SKM-1 treated with dmso at 0.1 percent for 144 hours (cell line): ENCODE results near the gene MUL1.

Experiments
- DNase-seq: peaks from one replicate; lab custom pipeline; 2025; ENCODE audit not compliant: unreplicated experiment; lab: John Stamatoyannopoulos, UW

The MUL1 gene

DNA sequence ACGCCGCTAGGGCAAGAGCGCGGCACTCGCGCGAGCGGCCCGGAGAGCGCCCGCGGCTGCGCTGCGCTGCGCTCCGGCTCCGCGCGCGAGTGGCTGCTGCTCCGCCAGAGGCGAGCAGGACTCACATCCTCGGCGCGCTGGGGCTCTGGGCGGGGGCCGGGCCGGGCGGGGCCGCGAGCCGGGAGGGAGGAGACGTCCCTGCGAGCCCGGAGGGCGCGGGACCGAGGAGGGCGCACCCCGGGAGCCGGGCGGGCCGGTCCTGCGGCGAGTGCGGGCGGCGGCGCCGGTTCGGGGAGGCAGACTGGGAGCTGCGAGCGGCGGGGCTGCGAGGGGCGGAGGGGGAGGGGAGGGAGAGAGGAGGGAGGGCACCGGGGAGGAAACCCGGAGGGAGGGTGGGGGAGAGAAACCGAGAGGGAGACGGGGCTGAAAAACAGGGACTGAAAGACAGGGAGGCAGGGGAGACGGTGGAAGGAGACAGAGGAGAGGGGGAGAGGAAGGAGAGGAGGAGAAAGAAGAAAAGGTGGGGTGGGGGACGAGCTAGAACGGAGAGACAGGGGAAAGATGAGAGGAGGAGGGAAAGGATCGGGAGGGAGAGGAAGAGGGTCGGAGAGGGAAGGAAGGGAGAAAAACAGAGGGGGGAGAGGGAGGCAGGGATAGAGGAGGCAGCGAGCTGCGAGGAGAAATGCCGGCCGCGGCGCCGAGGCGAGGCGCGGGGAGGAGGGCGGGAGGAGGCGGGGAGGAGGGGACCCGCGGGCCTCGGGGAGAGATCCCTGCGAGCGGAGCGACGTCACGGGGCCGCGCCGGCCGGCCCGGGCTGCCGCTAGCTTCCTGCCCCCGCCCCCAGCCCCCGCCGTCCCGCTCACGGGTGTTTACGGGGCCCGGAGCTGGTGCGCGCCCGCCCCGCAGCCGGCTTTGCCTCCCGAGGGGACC is 22.2 kb downstream of the MUL1 start, which contains the start of gene CAMK2N1:
TSS of gene CAMK2N1 (minus strand) at position 684 of the 930 bp plus-strand sequence. CDS start 831 bp downstream, outside the sequence.
- no peak for DNase-seq

DNA sequence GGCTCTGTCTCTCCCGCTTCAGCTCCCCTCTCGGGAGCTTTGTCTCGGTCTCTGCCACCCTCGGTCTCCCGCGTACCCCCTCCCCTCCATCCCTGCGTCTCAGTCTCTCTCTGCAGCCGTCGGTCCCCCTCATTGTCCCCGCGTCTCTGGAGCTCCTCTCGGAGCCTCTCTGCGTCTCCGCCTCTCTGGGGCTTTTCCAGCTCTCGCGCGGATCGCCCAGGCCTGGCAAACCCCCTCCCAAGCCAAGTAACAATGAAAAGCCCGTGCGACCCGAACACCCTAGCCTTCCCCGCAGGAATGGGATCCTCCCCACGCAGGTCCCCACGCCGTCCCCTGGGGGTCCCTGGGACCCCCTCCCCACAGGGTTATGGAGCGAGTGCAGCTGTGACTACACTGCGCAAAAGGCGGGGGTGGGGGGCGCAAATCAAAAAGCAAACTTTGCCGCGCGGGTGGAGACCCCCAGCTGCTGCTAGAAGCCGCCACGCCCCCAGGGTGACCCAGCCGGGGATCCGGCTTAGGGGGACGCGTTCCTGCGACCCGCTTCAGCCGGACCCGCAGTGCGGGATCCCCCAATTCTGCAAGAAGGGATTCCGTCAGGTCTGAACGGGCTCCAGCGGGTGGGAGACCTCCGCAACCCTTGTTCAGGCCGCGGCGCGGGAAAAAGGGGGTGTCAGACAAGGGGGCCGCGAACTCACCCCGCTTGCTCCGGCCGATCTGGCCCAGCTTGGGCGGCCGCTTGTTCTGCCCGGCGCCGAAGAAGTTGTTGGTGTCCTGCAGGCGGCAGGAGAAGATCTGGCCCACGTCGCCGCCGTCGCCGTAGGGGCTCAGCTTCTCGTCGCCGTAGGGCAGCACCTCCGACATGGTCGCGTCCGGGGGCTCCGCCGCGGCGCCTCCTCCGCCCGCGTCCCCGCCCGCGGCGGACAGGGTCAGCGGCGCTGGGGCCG is 23.2 kb downstream of the MUL1 start:
- DNase-seq: no peak

DNA sequence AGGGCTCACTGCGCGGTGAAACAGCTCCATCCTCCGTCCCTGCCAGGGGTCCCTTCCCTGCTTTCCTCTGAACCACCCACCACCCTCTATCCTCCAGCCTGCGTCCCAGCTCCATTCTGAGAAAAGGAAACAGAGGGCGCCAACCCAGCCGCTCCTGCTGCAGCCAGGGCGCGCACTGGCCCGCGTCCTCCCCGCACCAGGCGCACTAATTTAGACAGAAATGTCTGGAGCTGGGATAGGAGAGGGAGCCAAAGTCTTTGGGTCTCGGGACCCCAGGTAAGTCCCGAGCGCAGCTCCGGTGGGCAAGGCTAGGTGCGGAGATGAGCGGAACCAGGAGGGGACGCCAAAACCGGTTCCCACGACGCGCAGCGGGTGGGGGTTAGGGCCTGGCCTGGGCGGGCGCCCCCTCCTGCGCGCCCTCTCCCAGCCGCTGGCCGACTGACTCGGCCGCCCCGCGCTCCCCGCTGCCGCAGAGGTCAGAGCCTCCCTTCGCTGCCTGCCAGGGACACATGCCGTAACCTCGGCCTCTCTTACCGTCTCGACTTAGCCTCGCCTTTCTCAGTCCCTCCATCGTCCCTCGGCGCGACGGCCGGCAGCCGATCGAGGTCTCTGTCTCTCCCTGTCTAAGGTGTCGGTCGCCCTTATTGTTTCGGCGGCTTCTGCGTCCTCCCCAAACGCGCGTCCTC is 24.0 kb downstream of the MUL1 start:
- DNase-seq: no peak

GRCh38 chr1:20483098-20483832 is 24.7 kb downstream of the MUL1 start:
- no peak for DNase-seq

DNA sequence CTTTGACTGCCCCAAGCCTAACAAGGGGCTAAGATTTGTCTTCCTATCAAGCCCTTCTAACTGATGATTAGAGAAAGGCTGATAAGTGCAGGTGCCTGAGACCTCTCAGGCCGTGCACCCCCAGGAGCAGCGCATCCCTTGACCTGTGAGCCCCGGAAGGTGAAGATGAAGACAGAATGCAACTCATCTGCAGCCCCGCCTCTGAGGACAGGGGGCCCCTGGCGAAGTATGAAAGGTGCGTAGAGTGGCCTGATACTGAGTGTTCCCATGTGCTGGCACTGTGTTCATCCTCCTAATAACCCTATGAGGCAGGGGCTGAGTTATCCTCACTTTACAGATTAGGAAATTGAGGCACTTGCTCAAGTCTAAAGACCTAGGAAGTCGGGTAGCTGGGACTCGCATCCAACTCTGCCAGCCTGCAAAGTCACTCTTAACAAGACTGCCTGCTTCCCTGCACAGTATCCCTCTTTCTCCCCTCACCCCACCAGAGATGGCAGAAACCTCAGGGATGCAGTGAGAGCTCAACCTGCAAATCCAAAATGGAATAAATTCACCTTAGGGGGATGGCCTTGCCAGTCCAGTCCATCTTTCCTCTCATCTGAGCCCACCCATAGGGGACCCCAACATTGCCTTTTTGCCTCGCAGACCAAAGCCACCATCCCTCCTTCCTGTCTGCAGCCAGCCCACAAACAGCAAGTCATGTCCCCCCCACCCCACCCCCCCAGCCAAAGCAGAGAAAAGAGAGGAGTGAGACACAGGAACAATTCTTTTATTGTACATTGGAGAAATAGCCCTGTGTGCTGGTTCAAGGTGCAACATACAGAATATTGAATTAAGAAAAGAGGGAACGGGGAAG is 26.1 kb downstream of the MUL1 start:
- DNase-seq: no peak

- DNase-seq: no peak
These were observed 26.9 kb downstream of the MUL1 start for GRCh38 chr1:20480951-20481617.

DNA sequence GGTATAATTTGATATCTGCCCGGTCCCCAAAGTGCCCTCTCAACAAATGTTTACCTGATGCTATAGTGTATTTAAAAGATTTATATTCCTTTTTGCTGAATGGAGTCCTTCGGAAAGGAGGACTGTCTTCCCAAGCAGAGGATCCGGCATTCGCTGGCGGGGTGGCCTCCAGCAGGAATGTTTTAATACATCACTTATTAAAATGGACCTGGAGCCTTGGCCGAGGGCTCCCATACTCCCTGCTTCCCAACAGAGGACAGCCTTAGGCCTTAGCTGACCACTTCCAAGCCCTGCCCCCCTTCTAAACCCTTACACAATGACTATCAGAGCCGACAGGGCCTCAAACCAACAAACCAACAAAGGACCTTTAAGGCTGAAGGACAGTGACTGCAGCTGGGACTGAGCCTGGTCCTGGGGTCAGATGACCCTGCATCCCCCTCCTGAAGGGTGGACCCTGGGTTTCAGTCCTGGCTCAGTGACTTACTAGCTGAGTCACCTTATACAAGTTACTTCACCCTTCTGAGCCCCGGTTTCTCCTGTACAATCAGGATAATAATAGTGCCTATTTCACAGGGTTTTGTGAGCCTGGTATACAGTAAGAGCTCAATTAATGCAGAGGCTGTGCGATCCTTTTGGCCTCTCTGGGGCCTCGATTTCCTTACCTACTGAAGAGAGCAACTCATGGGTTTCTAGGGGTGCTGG is 27.6 kb downstream of the MUL1 start:
- no peak for DNase-seq

GRCh38 chr1:20479840-20480239 is 28.1 kb downstream of the MUL1 start:
- no peak for DNase-seq

DNA sequence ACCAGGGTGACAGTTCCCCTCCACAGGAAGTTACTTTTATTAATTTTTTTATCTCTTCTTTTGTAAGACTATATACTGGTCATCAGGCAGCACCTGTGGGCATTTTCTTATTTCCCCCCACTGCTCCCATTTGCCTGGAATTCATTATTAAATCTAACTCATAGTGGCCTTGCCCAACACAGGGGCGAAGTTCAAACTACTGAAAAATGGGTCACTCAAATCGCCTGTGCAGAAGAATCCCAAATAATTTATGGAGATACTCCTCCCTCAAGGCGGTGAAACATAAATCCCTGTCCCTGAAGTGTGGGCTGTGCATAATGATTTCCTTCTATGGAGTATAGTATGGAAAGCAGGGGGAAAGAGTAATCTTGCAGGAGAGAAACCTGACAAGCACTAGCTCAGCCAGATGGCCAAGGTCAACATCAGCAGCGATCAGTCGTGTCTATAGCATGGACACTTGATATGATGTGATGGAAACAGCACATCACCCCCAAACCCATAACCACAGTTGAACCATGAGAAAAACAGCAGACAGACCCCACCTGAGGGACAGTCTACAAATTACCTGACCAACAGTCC is 29.8 kb downstream of the MUL1 start:
- no peak for DNase-seq

DNA sequence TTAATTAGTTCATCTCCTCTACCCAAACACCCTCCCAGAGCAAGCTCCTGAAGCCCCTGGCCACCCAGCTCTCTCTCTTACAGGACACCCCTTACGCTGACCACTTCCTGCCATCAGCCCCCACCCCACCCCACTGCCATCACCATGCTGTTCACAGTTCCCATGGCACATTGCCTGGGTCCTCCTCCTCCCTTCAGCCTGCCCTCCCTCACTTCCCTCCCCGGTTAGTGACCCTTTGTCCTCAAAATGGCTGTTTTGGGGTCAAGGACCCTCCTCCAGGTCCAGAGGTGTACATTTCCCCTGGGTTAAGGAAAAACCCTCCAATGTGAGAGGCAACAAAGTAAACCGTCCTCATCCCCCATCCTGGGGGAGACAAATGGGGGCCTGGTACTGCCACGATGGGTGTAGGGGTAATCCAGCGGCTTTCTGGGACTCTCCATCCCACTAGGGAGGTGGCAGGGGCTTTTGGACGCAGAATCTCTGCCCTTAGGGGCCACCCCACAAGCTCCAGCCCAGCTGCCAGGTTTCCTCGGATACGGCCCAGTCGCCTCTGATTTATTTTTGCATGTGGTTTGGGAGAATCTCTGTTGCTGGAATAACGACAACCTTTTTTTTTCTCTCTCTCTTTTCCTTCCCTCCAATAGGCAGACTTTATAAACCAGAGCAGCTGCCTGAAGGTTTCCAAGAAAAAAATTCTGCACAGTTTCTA is 30.4 kb downstream of the MUL1 start:
- no peak for DNase-seq

GRCh38 chr1:20476265-20477038 is 31.5 kb downstream of the MUL1 start:
- no peak for DNase-seq

DNA sequence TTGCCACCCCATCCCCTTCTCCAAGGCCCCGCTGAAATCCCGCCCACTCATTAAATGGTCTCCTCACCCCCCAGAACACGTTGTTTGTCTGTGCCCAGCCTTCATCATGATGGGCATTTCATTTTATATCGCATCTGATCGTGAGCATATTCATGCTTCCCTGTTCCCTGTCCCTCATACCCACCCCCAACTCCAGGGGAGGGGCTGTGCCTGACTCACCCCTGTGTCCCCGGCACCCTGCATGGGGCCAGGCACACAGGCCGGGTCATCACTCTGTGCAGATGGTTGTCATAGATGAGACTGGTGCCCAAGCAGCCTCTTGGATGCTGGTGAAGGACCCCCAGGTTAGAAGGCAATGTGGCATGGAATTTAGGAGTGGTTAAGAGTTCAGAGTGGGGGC is 33.0 kb downstream of the MUL1 start:
- DNase-seq: no peak

- no peak for DNase-seq
These were observed 33.5 kb downstream of the MUL1 start for GRCh38 chr1:20474333-20474975.

DNA sequence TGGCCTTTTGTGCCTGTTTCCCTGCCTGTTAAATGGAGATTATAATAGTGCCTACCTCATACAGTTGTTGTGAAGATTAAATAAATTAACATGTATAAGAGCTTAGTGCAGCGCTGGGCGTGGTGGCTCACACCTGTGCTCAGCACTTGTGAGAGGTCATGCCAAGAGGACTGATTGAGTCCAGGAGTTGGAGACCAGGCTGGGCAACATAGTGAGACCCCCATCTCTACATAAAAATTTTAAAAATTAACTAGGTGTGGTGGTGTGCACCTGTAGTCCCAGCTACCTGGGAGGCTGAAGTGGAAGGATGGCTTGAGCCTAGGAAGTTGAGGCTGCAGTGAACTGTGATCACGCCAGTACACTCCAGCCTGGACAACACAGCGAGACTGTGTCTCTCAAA is 34.1 kb downstream of the MUL1 start:
- no peak for DNase-seq

GRCh38 chr1:20472860-20473711 is 34.9 kb downstream of the MUL1 start:
- no peak for DNase-seq
